ENCODE data around the gene RASAL1.
"Not testable (repeated sequence)": the region's sequence is repeated elsewhere in the genome, so short reads cannot be mapped to it uniquely, and the experiment has no call there.

RASAL1 gene

DNA sequence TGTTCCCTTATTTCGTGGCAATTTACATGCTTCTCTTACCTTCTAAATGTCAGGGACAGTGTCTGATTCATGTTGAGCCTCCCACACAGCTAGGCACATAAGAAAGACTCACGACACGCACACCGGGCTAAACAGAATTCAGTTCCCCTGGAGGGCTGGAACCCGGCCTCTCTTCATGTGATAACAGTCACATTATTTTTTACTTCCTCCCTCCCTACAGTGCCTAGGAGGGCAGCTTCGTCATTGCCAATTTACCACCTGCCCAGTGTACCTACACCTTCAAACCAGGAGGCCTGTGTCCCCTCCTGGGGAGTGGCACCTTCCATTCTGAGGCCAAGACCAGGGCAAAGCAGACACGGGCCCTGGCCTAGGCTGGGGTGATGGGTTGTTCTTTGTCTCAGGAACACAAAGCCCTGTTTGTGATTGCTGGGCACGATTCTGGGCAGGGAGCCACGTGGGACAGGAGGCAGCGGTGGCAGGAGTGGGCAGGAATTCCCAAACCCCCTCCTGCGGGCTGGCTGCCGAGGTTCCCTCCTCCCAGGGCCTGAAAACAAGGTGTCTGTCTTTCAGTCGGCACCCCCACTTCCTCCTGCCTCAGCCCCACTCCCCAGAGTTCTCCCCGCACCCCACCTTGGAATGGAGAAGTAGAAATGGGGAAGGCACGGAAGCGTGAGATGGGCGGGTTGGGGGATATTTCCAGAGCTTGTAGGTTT, 6.8 kb upstream of the RASAL1 start:
- in situ Hi-C loops (cut with MboI; ENCODE audit: low sequenced_read_pairs) = no loop called here

DNA sequence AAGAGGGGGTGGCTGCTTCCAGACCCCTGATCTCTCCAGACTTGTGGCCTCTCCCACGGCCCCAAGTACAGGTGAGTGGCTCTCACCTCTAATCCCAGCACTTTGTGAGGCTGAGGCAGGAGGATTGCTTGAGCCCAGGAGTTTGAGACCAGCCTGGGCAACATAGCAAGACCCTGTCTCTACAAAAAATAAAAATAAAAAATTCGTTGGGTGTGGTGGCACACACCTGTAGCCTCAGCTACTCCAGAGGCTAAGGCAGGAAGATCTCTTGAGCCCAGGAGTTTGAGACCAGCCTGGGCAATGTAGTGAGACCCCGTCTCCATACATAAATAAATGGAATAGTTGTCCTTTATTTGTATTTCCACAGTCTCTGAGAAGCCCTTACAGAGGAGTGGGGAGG, 6.2 kb upstream of the RASAL1 start:
- in situ Hi-C loops (cut with MboI; ENCODE audit: low sequenced_read_pairs) = not testable (repeated sequence)

DNA sequence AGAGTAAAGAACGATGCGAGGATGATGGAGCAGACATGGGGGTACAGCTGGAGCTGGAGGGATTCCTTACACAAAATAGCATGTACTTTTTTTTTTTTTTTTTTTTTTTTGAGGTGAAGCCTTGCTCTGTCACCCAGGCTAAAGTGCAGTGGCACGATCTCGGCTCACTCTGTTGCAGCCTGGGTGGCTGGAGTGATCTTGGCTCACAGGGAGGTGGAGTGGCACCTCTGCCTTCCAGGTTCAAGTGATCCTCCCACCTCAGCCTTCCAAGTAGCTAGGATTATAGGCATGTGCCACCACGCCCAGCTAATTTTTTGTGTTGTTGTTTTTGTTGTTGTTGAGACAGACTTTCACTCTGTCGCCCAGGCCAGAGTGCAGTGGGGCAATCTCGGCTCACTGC, 5.1 kb upstream of the RASAL1 start:
- in situ Hi-C loops (cut with MboI; ENCODE audit: low sequenced_read_pairs) = no loop called here

DNA sequence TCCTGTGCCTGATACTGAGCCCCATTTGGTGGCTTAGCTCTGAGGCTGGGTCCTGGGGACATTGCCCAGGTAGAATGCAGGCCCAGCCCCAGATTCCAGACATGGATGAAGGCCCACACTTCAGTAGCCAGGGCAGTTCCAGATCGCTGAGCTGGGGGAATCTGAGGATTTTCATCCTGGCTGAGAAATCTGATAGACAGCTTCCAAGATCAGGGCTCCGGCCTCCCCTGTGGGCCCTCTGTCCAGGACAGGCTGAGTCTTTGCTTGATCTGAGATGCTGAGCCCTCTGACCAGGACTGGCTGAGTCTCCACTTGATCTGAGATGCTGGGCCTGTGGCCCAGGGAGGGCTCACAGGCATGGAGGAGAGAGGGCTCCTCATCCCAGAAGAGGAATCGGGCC, 3.3 kb upstream of the RASAL1 start:
- in situ Hi-C loops (cut with MboI; ENCODE audit: low sequenced_read_pairs) = no loop called here

DNA sequence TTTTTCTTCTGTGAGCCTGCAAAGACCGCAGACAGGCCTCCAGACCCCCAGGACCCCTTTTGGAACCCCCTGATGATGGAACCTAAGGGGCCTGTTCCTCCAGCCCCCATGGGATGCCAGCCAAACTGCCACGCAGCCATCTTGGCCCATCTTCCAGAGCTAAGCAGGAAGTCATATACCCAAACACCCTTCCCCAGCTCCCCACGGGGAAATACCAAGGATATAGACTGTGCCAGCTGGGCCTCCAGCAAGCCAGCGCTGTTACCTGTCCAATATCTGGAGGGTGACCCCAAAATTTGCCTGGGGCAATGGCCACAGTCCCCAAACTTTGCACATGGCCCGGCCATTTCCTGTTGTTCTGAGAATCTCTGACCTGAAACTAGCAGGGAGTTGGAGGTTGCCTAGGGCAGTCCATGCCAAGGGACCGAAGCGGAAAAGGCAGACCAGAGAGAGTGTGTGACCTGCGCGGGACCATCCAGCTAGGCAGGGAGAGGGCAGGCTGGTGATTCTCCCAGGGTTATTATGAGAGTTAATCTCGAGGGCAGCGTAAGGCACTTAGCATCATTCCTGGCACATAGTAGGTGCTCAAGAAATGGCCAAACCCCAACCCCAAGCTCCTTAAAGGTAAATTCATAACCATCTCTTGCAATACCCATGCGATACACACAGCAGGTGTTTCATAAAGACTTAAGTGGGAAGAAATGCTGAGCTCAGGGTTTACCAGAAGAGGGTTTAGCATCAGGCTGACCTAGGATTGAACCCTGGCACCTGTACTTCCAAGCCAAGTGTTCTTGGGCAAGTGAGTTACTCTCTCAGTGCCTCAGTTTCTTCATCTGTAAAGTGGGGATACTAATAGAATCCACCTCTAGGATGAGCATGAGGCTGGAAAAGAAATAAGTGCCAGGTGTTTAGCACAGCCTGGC, 2.6 kb upstream of the RASAL1 start:
- in situ Hi-C loops (cut with MboI; ENCODE audit: low sequenced_read_pairs) = no loop called here

DNA sequence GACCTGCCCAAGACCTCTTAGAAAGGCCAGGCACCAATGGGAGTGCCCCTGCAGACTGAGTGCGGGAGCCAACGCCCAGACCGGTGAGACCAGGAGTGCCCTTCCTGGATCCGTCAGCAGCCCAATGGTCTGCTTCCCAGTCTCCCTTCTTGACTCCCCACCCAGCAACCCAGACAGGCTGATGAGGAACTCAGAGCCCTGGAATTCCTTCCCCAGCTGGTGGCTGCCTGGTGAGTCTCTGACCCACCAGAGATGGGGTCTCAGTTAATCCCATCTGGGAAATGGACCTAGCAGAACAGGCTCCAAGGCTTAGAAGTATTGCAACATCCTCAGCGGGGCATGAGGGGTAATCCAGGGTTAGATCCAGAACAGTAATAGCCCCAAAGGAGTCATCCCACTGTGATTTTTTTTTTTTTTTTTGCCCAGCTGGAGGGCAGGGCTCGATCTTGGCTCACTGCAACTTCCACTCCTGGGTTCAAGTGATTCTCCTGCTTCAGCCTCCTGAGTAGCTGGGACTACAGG, 1.5 kb upstream of the RASAL1 start:
- in situ Hi-C loops (cut with MboI; ENCODE audit: low sequenced_read_pairs) = no loop called here

DNA sequence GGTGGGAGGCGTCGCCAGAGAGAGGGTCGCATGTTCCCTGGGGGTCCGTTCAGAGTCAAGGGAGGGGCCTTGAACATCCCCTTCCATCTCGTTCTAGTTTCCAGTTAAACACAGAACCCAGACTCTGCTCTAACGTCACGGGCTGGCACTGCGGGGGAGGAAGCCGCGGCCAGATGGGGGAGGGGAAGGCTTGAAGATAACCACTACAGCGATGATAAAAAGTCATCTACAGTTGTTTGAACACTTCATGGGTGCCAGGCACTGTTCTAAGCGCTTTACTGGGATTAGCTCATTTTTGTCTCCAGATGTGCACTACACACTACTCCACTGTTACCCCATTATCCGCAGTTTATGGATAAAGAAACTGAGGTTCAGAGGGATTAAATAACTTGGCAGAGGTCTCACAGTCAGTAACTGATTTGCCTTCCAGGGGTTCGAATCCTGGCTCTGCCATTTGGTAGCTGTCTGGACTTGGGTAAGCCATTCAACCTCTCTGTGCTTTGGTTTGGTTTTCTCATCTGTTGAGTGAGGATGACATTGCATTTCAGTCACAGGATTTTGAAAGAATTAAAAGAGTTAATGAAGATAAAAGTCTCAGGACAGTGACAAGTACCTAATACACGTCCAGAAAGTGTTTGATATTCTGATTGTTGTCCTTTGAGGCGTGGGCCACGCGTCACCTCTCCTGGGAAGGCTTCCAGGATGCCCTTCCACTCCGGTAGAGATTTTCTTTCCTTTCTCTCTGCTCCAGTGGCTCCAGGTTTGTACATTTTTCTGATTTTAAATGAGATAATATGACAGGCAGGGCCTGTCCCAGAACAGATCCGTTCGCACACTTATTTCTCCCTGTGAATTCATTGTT, 798 bp upstream of the RASAL1 start:
- in situ Hi-C loops (cut with MboI; ENCODE audit: low sequenced_read_pairs) = no loop called here

DNA sequence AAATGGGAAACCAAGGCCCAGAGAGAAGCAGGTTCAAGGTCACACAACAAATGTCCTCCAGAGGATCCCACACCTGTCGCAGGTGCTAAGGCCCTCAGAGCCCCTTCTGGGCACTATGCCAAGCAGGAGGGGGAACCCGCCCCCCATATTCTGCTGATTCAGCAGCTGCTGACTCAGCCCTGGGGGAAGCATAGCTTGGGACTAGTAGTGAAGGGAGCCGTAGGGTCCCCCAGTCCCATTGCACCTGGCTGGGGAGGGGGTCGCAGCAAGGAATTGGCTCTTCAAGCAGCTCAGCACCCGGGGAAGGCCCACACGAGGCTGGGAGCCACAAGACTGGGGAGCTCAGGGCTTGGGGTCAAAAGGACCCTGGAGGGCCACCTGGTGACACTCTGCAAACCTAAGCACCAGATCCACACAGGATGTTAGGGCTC, 1.0 kb downstream of the RASAL1 start:
- in situ Hi-C loops (cut with MboI; ENCODE audit: low sequenced_read_pairs) = no loop called here

DNA sequence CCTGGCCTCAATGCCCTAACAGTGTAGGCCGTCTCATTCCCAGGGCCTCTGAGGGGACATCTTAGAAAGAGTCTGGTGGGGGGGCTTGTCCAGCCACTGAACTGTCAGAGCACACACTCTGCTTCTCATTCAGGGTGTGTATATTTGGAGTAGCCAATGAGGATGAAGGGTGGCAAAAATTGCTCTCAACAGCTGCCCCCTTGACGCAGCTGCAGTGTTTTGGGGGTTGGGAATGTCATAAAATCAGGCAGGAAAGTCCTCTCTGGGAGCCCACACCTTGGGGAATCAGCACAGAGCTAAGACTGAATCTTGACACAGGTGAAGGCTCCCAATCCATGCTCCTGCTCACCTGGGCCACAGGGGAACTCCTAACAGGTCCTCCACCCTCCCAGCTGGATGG, 1.5 kb downstream of the RASAL1 start:
- in situ Hi-C loops (cut with MboI; ENCODE audit: low sequenced_read_pairs) = no loop called here

DNA sequence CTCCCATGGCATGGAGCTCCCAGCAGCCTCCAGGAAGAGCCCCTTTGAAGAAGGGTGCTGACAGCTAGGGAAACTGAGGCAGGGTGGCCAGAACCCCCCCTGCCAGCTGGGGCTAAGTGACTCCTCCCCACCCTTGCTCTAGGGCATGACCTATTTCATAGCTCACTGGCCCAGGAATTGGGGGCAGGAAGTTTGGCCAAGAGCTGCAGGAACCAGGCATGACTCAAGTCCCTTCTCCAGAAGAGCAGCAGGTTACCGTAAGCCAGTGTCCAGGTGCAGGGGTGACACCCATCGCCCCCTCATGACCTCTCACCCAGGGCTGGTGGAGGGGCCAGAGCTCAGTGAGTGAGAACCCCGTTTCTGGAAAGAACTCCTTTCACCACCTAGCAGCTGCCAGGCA, 1.9 kb downstream of the RASAL1 start:
- in situ Hi-C loops (cut with MboI; ENCODE audit: low sequenced_read_pairs) = no loop called here

DNA sequence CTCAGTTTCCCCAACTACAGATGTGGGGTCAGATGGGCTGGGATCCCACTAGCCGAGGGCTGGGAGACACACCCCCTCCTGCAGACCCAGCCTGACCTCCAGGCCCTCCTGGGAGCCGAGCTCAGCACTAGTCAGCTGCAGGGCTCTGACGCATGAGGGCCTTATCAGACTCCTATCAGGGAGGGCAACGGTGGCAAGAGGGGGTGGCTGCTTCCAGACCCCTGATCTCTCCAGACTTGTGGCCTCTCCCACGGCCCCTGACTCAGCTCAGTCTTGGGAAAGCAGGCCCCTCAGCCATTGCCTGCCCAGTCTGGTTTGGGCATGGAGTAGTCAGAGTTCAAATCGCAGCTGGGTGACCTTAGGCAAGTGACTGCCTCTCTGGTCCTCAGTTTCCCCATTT, 2.5 kb downstream of the RASAL1 start:
- in situ Hi-C loops (cut with MboI; ENCODE audit: low sequenced_read_pairs) = no loop called here

DNA sequence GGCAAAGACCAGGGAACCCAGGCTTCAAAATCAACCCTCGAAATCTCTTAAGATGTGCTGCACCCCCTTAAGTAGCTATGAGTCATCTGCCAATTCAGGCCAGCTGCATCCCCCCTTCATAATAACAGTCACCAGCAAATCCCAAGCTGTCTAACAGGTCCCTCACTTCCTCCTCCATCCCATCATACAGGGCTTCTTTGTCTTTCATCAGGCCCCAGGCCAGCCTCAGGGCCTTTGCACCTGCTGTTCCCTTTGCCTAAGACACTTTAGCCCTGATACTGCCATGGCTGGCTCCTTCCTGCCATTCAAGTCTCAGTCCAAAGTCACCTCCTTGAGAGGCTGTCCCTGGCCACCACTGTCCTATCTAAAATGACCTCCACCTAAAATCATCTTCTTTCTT, 4.0 kb downstream of the RASAL1 start:
- in situ Hi-C loops (cut with MboI; ENCODE audit: low sequenced_read_pairs) = no loop called here

DNA sequence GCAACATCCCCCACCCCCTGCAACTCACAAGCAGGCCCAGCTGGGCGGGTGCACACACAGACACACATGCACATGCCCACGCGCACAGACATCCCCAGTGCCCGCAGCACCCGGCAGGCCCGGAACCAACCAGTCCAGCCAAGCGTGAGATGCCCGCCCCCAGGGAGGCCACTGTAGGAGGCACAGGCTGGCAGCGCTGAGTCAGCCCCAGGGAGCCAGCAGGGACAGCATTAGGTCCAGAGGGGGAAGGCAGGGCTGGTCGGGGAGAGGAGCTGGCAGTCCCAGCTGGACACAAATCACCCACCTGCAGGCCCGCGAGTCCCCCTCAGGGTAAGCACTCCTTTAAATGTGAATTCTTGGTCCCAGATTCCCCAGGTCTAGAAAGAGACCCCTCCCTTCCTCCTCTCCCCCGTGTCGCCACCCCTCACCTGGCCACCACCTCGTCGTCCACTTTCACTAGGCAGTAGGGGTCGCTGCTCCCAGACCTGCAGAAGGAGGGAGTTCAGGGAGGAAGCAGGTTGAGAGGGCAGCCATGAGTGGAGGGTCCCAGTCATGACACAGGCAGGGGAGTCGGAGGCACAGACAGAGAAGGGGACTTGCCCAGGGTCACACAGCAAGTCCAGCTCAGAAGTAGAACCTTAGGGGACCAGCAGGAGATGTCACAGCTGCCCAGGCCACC, 5.0 kb downstream of the RASAL1 start:
- in situ Hi-C loops (cut with MboI; ENCODE audit: low sequenced_read_pairs) = no loop called here

DNA sequence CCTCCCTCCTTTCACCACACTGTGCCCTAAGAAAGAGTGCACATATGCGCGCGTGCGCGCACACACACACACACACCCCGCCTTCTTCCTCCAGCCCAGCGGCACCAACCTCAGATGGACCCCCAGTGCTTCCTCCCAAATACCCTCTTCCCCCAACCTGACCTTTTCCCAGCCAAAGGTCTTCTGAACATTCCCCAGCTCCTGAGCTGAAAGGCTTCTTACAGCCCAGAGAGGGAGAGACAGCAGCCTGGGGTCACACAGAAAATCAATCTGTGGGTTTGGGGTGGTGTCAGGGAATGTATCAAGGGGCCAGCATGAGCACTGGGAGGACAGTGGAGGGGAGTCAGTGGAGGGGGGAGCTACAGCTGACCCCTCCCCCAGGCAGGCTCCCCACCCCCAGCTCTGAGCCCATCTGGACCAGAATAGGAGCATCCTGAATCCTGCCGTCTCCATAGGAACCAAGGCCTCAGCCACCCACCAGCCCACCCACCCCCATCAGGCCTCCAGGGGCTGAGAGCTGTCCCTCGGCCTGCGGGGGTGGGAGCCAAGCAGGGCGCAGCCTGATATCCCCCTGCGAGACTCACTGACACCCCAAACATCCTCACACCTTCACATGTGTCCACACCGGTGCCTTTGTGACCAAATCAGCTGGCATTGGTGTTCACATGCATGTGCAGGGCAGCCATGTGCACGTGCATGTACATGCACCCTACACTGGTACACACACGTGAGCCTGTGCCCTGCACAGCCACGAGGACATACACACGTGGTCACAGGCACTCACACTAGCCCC, 5.7 kb downstream of the RASAL1 start:
- in situ Hi-C loops (cut with MboI; ENCODE audit: low sequenced_read_pairs) = no loop called here

DNA sequence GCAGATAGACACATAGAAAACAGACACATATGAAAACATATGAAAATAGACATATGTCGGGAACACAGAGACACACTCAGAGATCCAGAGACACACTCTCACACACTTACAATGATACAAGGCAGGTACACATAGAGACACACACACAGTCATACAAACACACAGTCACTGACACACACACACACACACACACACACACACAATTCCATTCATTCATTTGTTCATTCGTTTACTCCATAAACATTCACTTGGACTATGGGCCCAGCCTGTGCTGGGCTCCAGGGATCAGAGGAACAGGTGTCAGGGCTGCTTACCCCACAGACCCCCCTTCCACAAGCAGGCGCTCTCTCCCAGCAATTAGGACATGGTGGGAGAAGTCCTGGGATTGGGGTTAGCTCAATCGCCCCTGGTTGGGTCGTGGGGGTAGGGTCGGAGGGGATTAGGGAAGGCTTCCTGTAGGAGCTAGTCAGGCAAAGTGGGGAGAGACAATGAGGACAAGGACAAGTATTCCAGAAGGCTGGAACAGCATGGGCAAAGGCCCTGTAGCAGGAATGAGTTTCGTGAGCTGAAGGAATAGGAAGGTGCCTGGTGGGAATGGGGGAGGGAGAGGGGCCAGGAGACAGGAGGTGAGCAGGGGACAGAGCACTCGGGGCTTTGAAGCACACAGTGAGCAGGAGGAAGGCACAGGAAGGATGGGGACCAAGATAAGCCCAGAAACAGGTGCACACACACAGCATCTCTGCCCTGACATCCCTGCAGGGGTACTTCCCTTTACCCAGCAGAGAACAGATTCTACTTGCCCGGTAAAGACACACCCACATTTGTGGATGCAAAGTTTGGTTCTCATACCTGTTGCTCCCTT, 6.5 kb downstream of the RASAL1 start:
- in situ Hi-C loops (cut with MboI; ENCODE audit: low sequenced_read_pairs) = no loop called here

DNA sequence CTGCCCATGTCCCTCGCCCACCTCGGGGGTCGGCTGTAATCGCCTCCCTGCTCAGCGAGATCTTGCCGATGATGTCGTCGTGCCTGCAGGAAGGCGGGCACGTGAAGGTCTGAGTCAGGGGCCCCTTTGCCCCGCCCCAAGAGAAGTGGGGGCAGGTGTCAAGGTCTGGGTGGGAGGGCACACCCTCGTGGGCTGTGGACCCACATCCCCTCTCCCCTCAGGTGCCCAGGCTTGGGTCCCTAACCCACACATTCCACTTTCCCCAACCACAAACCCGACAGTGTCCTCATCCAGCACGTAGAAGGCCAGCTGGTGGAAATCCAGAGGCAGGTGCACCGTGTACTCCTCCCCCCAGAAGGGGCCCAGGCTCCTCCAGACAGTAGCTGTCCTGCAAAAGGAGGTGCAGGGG, 7.8 kb downstream of the RASAL1 start:
- in situ Hi-C loops (cut with MboI; ENCODE audit: low sequenced_read_pairs) = no loop called here

DNA sequence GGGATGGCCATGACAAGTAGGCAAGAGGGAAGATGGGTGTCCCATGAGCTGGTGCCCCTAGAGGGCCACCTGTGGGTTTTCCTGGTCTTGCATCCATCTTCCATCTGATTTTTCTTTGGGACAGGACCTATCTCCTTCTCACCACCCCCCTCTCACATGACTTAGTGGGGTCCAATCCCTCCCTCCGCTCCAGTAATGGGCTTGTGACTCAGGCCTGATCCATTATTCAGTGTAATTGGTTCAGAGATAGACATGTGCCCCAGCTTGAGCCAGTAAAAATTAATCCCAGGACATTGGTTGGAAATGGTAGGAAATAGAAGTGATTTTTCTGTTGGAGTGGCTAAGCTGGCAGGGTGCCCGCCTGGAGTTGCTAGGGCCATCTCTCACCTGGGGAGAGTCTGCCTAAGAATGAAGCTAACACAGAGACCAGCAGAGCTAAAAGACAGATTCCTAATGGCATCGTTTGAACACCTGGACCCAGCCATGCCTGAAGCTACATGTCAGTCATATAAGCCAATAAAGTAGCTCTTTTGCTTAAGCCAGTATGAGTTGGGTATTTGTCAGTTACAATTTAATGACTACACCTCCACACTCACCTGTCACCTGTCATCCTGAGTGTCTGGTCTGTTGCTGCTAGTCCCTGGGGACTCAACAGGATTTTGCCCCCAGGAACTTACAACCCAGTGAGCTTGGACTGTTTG, 14.7 kb downstream of the RASAL1 start:
- in situ Hi-C loops (cut with MboI; ENCODE audit: low sequenced_read_pairs) = no loop called here

DNA sequence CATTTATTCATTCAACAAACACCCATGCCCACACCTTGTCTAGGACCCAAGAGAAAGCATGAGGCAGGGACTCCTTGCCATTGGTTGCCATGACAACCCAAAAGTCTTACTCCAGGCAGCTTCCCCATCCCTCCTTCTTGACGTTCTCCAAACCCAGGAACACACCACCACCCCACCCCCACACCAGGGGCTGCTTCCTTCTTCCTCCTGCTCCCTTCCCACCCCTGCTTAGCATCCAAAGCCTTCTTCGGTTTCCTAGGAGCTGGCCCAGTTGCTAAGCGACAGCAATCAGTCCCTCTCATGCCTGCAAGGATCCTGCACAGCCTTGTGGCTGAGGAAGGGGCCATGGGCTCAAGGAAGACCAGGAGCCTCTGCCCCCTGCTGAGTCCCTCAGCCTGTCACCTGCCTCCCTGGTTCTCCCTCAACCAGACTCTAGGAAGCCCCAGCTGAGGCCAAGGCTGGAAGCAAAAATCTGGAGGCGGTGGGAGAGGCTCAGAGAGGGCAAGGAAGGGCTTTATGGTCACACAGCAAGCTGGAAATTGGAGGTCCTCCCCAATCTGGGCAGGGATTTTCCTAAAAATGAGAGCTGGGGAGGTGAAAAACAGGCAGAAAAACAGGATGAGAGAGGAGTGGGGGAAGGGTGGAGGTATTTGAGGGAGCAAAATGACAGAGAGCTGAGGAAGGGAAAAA, 15.4 kb downstream of the RASAL1 start:
- in situ Hi-C loops (cut with MboI; ENCODE audit: low sequenced_read_pairs) = no loop called here

Measured in HL-60/S4 treated with retinoic acid at 250 ng/mL for 4 days and 3 days (cell line).